Measurements from ENCODE around the gene PIGU.

GRCh38 chr20:34515484-34516246 lies 161.2 kb downstream of the PIGU start:
- no peak for TF ChIP-seq POLR2A (IDR thresholded peaks at IDR 0.05)
- TF ChIP-seq CTCF (IDR thresholded peaks at IDR 0.05), result no peak
